ENCODE results near the gene P3H2.
"Not testable (repeated sequence)": the region's sequence is repeated elsewhere in the genome, so short reads cannot be mapped to it uniquely, and the experiment has no call there.

P3H2 gene

DNA sequence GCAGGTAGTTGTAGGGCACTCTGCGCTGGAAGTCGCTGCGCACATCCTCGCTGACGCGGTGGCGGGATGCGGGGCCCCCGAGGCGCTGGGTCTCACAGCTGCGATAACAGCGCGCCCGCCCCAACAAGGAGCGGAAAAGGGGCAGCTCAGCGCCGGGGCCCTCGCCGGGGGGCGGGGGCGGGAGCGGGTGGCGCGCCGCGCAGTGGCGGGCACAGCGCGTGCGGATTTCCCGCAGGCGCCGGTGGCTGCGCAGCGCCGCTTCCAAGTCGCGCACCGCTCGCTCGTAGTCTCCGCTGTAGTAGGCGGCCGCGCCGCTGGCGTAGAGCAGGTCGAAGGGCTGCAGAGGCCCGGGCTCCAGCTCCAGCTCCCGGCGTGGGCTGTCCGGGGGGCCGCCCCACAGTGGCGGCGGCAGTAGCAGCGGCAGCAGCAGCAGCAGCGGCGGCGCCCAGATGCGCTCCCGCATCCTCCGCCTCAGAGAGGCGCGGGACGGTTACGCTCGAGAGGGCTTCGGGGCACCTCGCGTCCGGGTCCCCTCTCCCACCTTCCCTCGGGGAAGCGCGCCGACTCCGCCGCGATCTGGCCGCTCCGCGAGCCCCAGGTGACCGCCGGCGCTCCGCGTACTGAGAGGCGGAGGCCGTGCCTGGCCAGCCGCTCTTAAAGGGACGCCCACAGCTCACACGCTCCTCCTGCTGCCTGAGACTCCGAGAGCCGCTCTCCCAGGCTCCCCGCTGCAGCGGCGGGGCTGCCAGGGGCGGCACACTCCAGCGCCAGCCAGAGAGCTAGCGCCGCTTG lies at the start of gene P3H2:
P3H2 (minus strand) TSS at position 629 of the 792 bp plus-strand sequence; CDS start at position 463, 166 bp downstream.
- DNase-seq = peak; percentile 68

GRCh38 chr3:190169877-190170276 lies 49.2 kb upstream of the P3H2 start:
- DNase-seq = no peak

DNA sequence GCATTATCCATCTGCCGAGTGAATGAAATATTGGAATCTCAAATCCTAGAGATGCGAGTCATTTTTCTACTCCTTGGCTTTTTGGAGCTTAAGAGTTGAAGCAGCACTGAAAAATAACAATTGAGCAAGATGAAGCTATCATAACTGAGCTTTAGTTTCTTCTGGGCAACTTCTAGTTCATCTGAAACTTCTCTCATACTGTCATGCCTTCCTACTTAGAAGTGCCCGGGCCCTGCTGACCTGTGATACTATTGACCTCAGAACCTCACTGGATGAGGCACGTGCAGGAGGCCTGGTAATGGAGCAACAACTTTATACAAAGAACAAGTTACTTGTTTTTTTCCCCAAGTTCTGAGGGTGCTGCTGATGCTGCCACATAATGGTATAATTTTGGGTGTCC lies 48.5 kb upstream of the P3H2 start:
- no peak for DNase-seq

GRCh38 chr3:190167936-190168680 lies 47.4 kb upstream of the P3H2 start:
- DNase-seq = no peak

DNA sequence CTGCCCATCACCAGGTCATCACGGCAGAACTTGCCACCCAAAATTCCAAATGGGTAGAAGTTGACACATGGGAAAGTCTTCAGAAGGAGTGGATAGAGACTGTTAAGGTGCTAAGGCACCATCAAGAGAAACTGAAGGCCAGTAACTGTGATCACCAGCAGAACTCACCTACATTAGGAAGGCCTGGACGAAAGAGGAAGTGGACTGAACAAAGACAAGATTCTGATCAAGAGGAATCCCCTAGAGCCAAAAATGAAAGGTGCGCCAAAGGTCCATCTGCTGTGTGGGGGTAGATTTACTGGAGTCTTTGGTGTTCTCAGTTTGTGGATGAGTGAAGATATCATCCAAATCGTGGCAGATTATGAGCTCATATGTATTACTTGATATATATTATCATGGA lies 46.3 kb upstream of the P3H2 start:
- no peak for DNase-seq

DNA sequence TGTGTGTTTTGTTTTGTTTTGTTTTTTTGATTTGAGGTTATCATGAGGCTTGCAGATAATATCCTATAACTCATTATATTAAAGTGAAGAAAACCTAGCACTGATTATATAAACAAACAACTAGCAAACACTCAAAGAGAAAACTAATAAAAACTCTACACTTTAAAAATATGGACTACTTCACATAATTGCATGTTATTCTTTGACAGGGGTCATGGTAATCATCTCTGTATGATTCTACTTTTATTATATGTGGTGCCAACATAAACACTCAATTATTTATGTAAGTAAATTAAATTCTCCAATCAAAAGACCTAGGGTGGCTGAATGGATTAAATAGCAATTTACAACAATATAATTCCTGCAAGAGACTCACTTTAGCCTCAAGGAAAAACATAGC lies 44.6 kb upstream of the P3H2 start:
- DNase-seq = no peak

- DNase-seq = not testable (repeated sequence)
These were observed 41.3 kb upstream of the P3H2 start for GRCh38 chr3:190162013-190162412.

- DNase-seq = no peak
These were observed 39.3 kb upstream of the P3H2 start for GRCh38 chr3:190159902-190160435.

DNA sequence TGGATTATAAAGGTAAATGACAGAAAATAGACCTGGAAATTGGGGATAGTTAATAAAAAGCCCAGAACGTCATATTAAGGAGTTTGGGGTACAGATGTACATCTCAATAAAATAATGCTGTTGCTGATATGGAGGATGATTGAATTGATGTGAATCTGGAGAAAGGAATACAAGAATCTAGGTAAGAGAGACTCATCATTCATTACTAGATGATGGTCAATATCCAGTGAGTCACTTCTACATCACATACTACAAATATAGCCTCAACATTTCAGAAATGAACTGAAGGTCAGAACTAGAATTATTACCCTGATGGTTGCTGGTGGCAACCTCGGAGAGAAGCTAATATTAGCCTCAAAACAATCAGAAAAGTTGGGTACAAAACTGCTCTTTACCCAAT lies 37.6 kb upstream of the P3H2 start:
- no peak for DNase-seq

DNA sequence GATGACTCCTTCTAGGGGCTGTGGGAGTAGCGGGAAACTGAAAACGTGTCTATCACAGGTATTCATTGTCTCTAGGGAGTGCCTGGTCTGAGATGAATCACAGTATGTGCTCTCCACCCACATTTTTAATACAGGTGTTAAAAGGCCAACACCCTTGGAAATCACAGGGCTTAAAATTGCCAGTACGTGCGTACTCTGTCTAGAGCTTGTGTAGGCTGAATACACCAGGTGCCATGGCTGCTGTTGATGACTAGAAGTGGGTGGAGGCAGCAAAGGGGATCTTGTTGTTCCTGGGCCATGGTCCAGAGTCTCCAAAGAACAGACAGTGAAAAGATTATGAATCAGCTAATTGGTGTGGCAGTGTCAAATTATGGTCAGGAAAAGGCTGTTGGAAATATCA lies 35.1 kb upstream of the P3H2 start:
- no peak for DNase-seq

DNA sequence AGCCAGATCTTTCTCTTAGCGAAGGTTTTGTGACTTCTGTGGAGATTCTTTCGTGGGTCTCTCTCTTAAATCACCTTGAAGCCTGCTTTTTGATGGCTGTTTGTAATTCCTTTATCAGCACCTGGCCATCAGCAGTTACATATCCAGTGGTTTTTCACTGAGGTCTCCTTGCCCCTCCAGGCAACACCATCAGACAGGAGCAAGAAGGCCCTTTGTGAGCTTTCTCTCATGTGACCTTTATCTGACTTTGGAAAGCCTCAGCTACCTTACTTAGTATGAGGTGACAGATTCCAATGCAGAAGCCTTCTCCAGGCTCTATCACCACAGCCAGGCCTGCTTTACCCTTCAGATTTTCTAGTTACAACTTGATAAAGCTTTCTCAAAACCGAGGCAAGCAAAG lies 30.0 kb upstream of the P3H2 start:
- DNase-seq = no peak

DNA sequence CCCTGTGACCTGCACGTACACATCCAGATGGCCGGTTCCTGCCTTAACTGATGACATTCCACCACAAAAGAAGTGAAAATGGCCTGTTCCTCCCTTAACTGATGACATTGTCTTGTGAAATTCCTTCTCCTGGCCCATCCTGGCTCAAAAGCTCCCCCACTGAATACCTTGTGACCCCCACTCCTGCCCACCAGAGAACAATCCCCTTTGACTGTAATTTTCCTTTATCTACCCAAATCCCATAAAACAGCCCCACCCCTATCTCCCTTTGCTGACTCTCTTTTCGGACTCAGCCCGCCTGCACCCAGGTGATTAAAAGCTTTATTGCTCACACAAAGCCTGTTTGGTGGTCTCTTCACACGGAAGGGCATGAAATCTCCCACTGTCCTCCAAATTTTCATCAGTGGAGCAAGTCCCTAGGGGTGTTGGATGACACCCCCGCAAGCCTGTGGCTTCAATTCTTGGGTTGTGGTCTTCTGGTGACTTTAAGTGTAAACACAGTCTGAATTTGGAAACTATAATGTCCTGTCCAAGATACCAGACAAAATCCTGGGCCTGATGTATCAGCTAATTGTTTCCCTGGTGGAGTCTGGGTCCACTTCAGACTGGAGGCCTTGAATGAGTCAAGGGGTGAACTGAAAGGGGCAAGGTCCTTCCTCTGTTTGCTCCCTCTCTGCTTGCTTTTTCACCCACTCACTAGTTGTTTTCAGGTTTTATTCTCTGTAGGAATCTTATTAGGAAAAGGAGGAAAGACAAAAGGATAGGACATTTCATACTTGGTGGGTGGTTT lies 29.3 kb upstream of the P3H2 start:
- DNase-seq = not testable (repeated sequence)

DNA sequence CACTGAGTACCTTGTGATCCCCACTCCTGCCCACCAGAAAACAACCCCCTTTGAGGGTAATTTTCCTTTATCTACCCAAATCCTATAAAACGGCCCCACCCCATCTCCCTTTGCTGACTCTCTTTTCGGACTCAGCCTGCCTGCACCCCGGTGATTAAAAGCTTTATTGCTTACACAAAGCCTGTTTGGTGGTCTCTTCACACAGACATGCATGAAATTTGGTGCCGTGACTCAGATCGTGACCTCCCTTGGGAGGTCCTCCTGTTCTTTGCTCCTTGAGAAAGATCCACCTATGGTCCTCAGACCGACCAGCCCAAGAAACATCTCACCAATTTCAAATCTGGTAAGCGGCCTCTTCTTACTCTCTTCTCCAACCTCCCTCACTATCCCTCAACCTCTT lies 24.1 kb upstream of the P3H2 start:
- DNase-seq = not testable (repeated sequence)

GRCh38 chr3:190142041-190142440 lies 21.3 kb upstream of the P3H2 start:
- no peak for DNase-seq

DNA sequence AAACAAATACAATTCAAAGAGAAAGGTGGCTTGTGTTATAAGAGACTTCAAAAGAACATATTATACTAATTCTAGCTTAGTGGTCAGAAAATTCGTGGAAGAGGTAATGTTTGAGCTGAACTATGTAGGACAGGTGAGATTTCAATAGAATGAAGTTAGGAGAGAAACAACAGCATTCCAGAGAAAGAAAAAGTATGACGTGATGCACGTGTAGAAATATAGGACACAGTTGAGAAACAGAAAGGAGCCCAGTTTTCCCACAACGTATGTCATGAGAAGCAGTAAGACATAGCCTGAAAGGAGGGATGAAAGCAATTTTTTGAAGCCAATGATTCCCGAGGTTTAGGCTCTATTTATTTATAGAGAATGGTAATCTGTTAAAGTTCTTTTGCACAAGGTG lies 18.7 kb upstream of the P3H2 start:
- DNase-seq = no peak

- no peak for DNase-seq
These were observed 11.7 kb upstream of the P3H2 start for GRCh38 chr3:190132371-190132770.

- no peak for DNase-seq
These were observed 10.6 kb upstream of the P3H2 start for GRCh38 chr3:190131329-190131728.

GRCh38 chr3:190130696-190131095 lies 10.0 kb upstream of the P3H2 start:
- DNase-seq = no peak

- DNase-seq = no peak
These were observed 9.3 kb upstream of the P3H2 start for GRCh38 chr3:190130037-190130436.

DNA sequence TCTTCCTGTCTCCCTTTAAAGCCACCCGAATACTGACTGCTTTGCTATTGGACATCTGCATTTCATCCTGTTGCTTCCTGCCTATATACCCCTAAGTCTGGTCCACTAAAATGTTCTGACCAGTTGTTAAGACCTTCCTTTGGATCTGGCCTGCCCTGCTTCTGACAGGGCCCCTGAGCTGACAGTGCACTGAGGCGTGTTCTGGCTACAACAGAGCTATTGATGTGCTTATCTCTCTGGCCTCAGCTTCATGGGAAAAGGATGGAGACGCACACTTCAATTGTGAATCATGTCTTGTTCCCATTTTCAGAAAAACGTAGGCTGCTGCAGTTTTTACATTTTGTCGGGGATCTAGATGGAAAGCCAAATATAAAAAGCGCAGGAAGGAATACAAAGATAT lies 7.1 kb upstream of the P3H2 start:
- DNase-seq = no peak

GRCh38 chr3:190127195-190127594 lies 6.5 kb upstream of the P3H2 start:
- no peak for DNase-seq

DNA sequence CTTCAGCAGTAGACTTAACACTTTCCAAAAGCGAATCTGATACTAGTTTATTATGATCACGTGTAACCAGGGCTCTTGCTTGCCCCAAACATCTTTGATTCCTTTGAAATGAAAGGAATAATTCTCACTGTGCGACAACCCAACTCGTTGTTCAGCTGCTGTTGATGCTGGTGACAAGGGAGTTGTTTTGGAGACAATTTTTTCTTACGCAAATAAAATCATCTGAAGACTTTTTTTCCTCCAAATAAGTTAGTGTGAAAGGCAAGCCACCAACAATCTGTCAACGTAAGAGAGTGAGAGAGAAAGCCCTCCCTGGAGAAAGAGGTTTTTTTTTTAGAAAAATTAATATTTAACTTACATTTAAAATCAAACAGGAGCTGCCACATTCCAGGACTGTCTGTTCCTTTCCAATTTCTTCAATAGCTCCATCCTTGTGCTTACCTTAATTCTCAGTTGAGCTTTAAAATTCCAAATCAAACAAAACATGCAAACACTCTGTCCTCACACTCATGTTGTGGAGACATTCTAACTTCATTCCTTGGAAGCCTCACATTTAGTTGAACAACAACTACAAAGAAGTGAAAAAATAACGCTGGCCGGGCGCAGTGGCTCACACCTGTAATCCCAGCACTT lies 4.9 kb upstream of the P3H2 start:
- DNase-seq = no peak

- no peak for DNase-seq
These were observed 3.4 kb upstream of the P3H2 start for GRCh38 chr3:190124067-190124466.
